GM23338 (cell line): ENCODE measurements around the gene ST6GALNAC6. TPM values are rescaled to one million over a fixed set of nuclear protein-coding genes. Genes with fewer than 3 reads are reported as not detected.

Experiments
- ATAC-seq: fragments of 200-7000 bp; cut with Tn5 transposase; 3 replicates; pipeline ENCODE4 v1.9.1; 2020
- DNase-seq: peaks from one replicate; pipeline ENCODE4 v3.0.0-alpha.2; 2015; ENCODE audit warnings: low spot score
- H2AFZ ChIP-seq: fragments of 200-600 bp; sonication (generic); 2 replicates; pipeline ENCODE4 v1.8.0; 2016; ENCODE audit warnings: antibody characterized with exemption, mild to moderate bottlenecking, moderate library complexity
- H3F3A ChIP-seq: fragments of 200-600 bp; sonication (generic); replicated peaks from 2 replicates; pipeline ENCODE4 v1.8.0; 2017; ENCODE audit warnings: antibody characterized with exemption, mixed run types, low read depth
- H3K27ac ChIP-seq: fragments of 200-600 bp; sonication (generic); 2 replicates; pipeline ENCODE4 v1.6.1; 2016; ENCODE audit warnings: low read depth
- H3K27me3 ChIP-seq: fragments of 200-600 bp; sonication (generic); 2 replicates; pipeline ENCODE4 v1.8.0; 2016; ENCODE audit warnings: mild to moderate bottlenecking, mixed run types, moderate library complexity; ENCODE audit not compliant: insufficient read depth
- H3K36me3 ChIP-seq: fragments of 200-600 bp; sonication (generic); 2 replicates; pipeline ENCODE4 v1.8.0; 2016; ENCODE audit warnings: mild to moderate bottlenecking; ENCODE audit not compliant: insufficient read depth
- H3K4me1 ChIP-seq: fragments of 200-600 bp; sonication (generic); 2 replicates; pipeline ENCODE4 v1.8.0; 2016; ENCODE audit warnings: mild to moderate bottlenecking, moderate library complexity; ENCODE audit not compliant: insufficient read depth
- H3K4me2 ChIP-seq: fragments of 200-600 bp; sonication (generic); 2 replicates; pipeline ENCODE4 v1.7.1; 2017; ENCODE audit warnings: mixed run types
- H3K4me3 ChIP-seq: fragments of 200-600 bp; sonication (generic); 2 replicates; pipeline ENCODE4 v1.6.1; 2016; ENCODE audit warnings: mixed run types
- H3K79me2 ChIP-seq: fragments of 200-600 bp; sonication (generic); replicated peaks from 2 replicates; pipeline ENCODE4 v1.8.0; 2017; ENCODE audit warnings: mild to moderate bottlenecking; ENCODE audit not compliant: insufficient read depth
- H3K9me2 ChIP-seq: fragments of 200-600 bp; sonication (generic); 2 replicates; pipeline ENCODE4 v1.8.0; 2017; ENCODE audit not compliant: insufficient read depth
- H4K20me1 ChIP-seq: fragments of 200-600 bp; sonication (generic); replicated peaks from 2 replicates; pipeline ENCODE4 v1.8.0; 2017; ENCODE audit warnings: mild to moderate bottlenecking; ENCODE audit not compliant: insufficient read depth
- H3K27ac Mint-ChIP-seq: 2 replicates; pipeline ENCODE4 v1.8.0; 2020; ENCODE audit warnings: inconsistent platforms, mild to moderate bottlenecking, moderate library complexity, mixed read lengths
- H3K27me3 Mint-ChIP-seq: 3 replicates; pipeline ENCODE4 v1.8.0; 2022; ENCODE audit warnings: low read depth, mild to moderate bottlenecking, moderate library complexity, mixed read lengths, inconsistent platforms; ENCODE audit not compliant: insufficient read depth, poor library complexity
- H3K36me3 Mint-ChIP-seq: 3 replicates; pipeline ENCODE4 v1.8.0; 2021; ENCODE audit warnings: low read depth, mild to moderate bottlenecking, inconsistent platforms, moderate library complexity, mixed read lengths
- H3K4me1 Mint-ChIP-seq: 3 replicates; pipeline ENCODE4 v1.8.0; 2020; ENCODE audit warnings: mild to moderate bottlenecking, inconsistent platforms, mixed read lengths
- H3K4me3 Mint-ChIP-seq: 3 replicates; pipeline ENCODE4 v1.8.0; 2021; ENCODE audit warnings: moderate library complexity, mild to moderate bottlenecking, inconsistent platforms, mixed read lengths
- H3K9me3 Mint-ChIP-seq: 3 replicates; pipeline ENCODE4 v1.8.0; 2020; ENCODE audit warnings: moderate library complexity, mild to moderate bottlenecking, inconsistent platforms, mixed read lengths
- CREB1 ChIP-seq: fragments of 250-450 bp; sonication (Bioruptor Pico); IDR thresholded peaks from 2 replicates; pipeline ENCODE4 v1.5.0; 2020; ENCODE audit warnings: low read depth, mild to moderate bottlenecking, moderate library complexity
- CTCF ChIP-seq, 2 experiments: fragments of 200-600 bp in 1 of 2; sonication (generic) in 1 of 2; conservative IDR thresholded peaks; 2 replicates each; pipeline versions ENCODE4 v1.5.1 to v1.6.1; 2016 to 2017; ENCODE audit warnings: antibody characterized with exemption in 2 of 2, low read depth in 2 of 2, mild to moderate bottlenecking in 2 of 2, moderate library complexity in 1 of 2
- ETS1 ChIP-seq: IDR thresholded peaks from 2 replicates; pipeline ENCODE4 v1.6.1; 2016; ENCODE audit warnings: antibody characterized with exemption
- EZH2 ChIP-seq: fragments of 200-600 bp; sonication (generic); IDR thresholded peaks from one replicate; pipeline ENCODE4 v1.8.0; 2017; ENCODE audit warnings: antibody characterized with exemption, mild to moderate bottlenecking, low read depth; ENCODE audit not compliant: unreplicated experiment
- EZH2phosphoT487 ChIP-seq: fragments of 200-600 bp; sonication (generic); IDR thresholded peaks from one replicate; pipeline ENCODE4 v1.8.1; 2018; ENCODE audit warnings: antibody characterized with exemption; ENCODE audit not compliant: unreplicated experiment
- JUNB ChIP-seq: IDR thresholded peaks from one replicate; pipeline ENCODE4 v1.6.1; 2016; ENCODE audit warnings: antibody characterized with exemption; ENCODE audit not compliant: unreplicated experiment
- NANOG ChIP-seq: IDR thresholded peaks from 2 replicates; pipeline ENCODE4 v1.6.1; 2016; ENCODE audit warnings: antibody characterized with exemption, borderline replicate concordance
- STAT1 ChIP-seq: IDR thresholded peaks from one replicate; pipeline ENCODE4 v1.6.1; 2016; ENCODE audit warnings: antibody characterized with exemption; ENCODE audit not compliant: unreplicated experiment
- ZNF114 ChIP-seq: fragments of 250-450 bp; sonication (Bioruptor Pico); IDR thresholded peaks from 2 replicates; pipeline ENCODE4 v1.5.0; 2020; ENCODE audit warnings: mild to moderate bottlenecking, moderate library complexity
- polyA plus RNA-seq: library from polyadenylated mRNA; unstranded; fragments of >200 nt; fragmentation: Nextera tagmentation; extraction: Ambion mirVana; gene quantifications from 2 replicates; pipeline ENCODE4 v1.2.1, GENCODE V29; 2016
- total RNA-seq: library from RNA; depleted of rRNA; stranded (reverse); fragments of >200 nt; shearing (Covaris generic); gene quantifications from 2 replicates; pipeline ENCODE4 v1.2.3, GENCODE V29; 2014
- TF ChIP-seq, protein P1 (sequence below): IDR thresholded peaks from one replicate; pipeline ENCODE4 v1.6.1; 2018; ENCODE audit warnings: antibody characterized with exemption; ENCODE audit not compliant: unreplicated experiment

The ST6GALNAC6 gene
- total and polyA plus RNA-seq, 2 experiments from 2014 or later: 20.7 to 39.2 TPM

- H3K27me3 ChIP-seq: 0 out of 2 replicates have a peak, but pooled peaks cover 7% of the 10 kb centered on the region
- no peak overlapping the region for H3K4me2 ChIP-seq
- H3F3A ChIP-seq: peaks cover 15% of the 10 kb centered on the region; the same call in 1 of the 2 replicates
- peaks cover 5% of the 10 kb centered on the region for H4K20me1 ChIP-seq
- no peaks in the 10 kb centered on the region; the same call in 2 of the 3 replicates for H3K9me3 Mint-ChIP-seq
- no peak overlapping the region for H2AFZ ChIP-seq
- no peak overlapping the region for H3K27ac ChIP-seq
- H3K4me3 Mint-ChIP-seq: no peak overlapping the region
- H3K9me2 ChIP-seq: no peaks in the 10 kb centered on the region
- H3K79me2 ChIP-seq: no peaks in the 10 kb centered on the region
- peaks cover 12% of the 10 kb centered on the region for H3K27me3 Mint-ChIP-seq
- peaks cover 19% of the 10 kb centered on the region; the same call in 2 of the 3 replicates for H3K36me3 Mint-ChIP-seq
- peaks cover 8% of the 10 kb centered on the region; the same call in 1 of the 2 replicates for H3K4me1 ChIP-seq
- DNase-seq (no peak), ATAC-seq (no peak)
- no peak overlapping the region for H3K4me3 ChIP-seq
- peaks cover 19% of the 10 kb centered on the region for H3K4me1 Mint-ChIP-seq
- TF ChIP-seq EZH2: no peak
- TF ChIP-seq STAT1: no peak
- TF ChIP-seq, protein P1, sequence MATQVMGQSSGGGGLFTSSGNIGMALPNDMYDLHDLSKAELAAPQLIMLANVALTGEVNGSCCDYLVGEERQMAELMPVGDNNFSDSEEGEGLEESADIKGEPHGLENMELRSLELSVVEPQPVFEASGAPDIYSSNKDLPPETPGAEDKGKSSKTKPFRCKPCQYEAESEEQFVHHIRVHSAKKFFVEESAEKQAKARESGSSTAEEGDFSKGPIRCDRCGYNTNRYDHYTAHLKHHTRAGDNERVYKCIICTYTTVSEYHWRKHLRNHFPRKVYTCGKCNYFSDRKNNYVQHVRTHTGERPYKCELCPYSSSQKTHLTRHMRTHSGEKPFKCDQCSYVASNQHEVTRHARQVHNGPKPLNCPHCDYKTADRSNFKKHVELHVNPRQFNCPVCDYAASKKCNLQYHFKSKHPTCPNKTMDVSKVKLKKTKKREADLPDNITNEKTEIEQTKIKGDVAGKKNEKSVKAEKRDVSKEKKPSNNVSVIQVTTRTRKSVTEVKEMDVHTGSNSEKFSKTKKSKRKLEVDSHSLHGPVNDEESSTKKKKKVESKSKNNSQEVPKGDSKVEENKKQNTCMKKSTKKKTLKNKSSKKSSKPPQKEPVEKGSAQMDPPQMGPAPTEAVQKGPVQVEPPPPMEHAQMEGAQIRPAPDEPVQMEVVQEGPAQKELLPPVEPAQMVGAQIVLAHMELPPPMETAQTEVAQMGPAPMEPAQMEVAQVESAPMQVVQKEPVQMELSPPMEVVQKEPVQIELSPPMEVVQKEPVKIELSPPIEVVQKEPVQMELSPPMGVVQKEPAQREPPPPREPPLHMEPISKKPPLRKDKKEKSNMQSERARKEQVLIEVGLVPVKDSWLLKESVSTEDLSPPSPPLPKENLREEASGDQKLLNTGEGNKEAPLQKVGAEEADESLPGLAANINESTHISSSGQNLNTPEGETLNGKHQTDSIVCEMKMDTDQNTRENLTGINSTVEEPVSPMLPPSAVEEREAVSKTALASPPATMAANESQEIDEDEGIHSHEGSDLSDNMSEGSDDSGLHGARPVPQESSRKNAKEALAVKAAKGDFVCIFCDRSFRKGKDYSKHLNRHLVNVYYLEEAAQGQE: no peak
- no peak for TF ChIP-seq ETS1
- no peaks in the 10 kb centered on the region for H3K36me3 ChIP-seq
- H3K27ac Mint-ChIP-seq: no peak overlapping the region
Measured at GRCh38 chr9:127915325-127915752, 15.9 kb upstream of the ST6GALNAC6 start.

GRCh38 chr9:127913682-127914081 is 14.3 kb upstream of the ST6GALNAC6 start:
- Histone ChIP-seq H3K9me2 (no peaks in the 10 kb centered on the region), H3K36me3 (no peaks in the 10 kb centered on the region), H3F3A (peaks cover 15% of the 10 kb centered on the region; the same call in 1 of the 2 replicates), H3K4me3 (no peak overlapping the region), H3K27me3 (0 out of 2 replicates have a peak, but pooled peaks cover 7% of the 10 kb centered on the region), H3K4me2 (no peak overlapping the region), H3K27ac (no peak overlapping the region), H4K20me1 (peaks cover 5% of the 10 kb centered on the region), H2AFZ (no peak overlapping the region), H3K4me1 (peaks cover 8% of the 10 kb centered on the region; the same call in 1 of the 2 replicates), H3K79me2 (no peaks in the 10 kb centered on the region)
- Mint-ChIP-seq H3K4me3 (no peak overlapping the region), H3K36me3 (peaks cover 19% of the 10 kb centered on the region; the same call in 2 of the 3 replicates), H3K27ac (no peak overlapping the region), H3K4me1 (peaks cover 17% of the 10 kb centered on the region), H3K9me3 (no peaks in the 10 kb centered on the region; the same call in 2 of the 3 replicates), H3K27me3 (peaks cover 10% of the 10 kb centered on the region)
- DNase-seq: no peak
- no peak for ATAC-seq
- TF ChIP-seq EZH2 (no peak), ZNF114 (no peak), CREB1 (no peak), EZH2phosphoT487 (no peak), NANOG (no peak), JUNB (no peak), CTCF (conservative IDR thresholded peaks at IDR 0.05; ENCODE audit: low read depth in 2 of 2) (no peak)
- TF ChIP-seq, protein P1: no peak
